LNCaP clone FGC (cell line): ENCODE measurements around the gene GPR135.

Source experiments
- DNase-seq: peaks from one replicate; pipeline ENCODE4 v3.0.0-alpha.2; 2011; ENCODE audit warnings: low read depth
- H3K4me3 ChIP-seq: 2 replicates; pipeline ENCODE4 v1.5.1; 2011; ENCODE audit warnings: mild to moderate bottlenecking, low read depth, low read length, control low read depth
- TF ChIP-seq, protein P1 (sequence below): IDR thresholded peaks from 2 replicates; pipeline ENCODE4 v1.5.1; 2012; ENCODE audit warnings: mild to moderate bottlenecking; ENCODE audit not compliant: control insufficient read depth, insufficient read depth; ENCODE audit errors: extremely low read depth

Gene GPR135

DNA sequence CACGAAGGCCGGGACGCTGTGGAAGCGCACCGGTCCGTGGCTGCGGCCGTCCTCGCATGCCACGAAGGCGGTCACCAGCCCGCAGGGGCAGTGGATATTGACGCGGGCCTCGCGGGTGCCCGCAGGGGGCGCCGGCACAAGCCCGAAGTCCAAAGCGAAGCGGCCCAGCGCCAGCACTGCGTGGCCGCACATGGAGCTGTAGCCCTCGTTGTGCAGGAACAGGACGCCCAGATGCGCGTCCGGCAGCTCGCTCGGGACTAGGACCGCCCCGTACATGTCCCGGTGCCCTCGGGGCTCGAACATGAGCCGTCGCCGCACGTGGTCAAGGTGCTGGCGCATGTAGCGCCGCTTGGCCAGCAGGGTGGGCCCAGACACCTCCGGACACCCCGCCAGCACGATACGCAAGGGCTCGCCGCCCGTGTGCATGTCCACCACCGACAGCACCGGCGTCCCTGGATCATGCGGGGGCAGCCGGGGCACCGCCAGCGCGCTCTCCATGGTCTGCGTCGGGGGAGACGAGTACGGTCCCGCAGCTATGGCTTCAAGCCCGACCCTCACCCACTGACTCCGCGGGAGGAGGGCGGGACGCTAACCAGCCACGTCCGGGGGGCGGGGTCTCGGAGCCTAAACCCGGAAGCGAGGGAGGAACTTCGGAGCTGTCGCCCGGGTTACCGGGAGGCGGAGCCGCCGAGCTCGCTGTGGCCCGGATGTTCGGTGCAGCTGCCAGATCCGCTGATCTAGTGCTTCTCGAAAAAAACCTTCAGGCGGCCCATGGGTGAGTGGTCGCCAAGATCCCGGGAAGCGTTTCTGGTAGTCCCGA, 18.8 kb upstream of the GPR135 start, which contains the start of the genes JKAMP and L3HYPDH:
Gene JKAMP, plus strand, starts transcription at position 699 of the 820 bp plus-strand sequence. Its CDS starts 73 bp downstream, at position 772.
Gene L3HYPDH, minus strand, starts transcription at position 590 of the 820 bp plus-strand sequence. Its CDS starts 92 bp downstream, at position 498.
- TF ChIP-seq, protein P1, sequence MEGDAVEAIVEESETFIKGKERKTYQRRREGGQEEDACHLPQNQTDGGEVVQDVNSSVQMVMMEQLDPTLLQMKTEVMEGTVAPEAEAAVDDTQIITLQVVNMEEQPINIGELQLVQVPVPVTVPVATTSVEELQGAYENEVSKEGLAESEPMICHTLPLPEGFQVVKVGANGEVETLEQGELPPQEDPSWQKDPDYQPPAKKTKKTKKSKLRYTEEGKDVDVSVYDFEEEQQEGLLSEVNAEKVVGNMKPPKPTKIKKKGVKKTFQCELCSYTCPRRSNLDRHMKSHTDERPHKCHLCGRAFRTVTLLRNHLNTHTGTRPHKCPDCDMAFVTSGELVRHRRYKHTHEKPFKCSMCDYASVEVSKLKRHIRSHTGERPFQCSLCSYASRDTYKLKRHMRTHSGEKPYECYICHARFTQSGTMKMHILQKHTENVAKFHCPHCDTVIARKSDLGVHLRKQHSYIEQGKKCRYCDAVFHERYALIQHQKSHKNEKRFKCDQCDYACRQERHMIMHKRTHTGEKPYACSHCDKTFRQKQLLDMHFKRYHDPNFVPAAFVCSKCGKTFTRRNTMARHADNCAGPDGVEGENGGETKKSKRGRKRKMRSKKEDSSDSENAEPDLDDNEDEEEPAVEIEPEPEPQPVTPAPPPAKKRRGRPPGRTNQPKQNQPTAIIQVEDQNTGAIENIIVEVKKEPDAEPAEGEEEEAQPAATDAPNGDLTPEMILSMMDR = peak; percentile 73
- DNase-seq = peak; percentile 82
- peak within 1 kb of the TSS; percentile 83 for H3K4me3 ChIP-seq

DNA sequence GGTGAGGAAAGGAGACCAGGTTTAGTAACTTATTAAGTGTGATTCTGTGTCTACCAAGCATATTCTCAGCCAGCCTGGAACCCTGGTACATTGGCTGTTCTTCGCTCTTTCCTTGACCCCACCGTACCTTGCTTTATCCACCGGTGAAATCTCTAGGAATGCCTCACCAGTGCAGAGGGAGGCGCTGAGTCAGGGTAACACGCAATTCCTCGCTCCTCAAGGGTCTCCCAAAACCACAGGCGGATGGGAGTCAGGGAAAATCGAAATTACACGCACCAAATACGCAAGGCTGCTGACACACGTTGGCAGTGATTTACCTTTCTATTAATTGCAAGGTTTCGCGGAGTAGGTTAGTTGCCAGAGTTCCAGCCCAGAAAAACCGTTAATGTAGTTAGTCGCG, 18.2 kb upstream of the GPR135 start:
- TF ChIP-seq, protein P1 = no peak
- peak overlapping the region; percentile 83 for H3K4me3 ChIP-seq
- DNase-seq = no peak

DNA sequence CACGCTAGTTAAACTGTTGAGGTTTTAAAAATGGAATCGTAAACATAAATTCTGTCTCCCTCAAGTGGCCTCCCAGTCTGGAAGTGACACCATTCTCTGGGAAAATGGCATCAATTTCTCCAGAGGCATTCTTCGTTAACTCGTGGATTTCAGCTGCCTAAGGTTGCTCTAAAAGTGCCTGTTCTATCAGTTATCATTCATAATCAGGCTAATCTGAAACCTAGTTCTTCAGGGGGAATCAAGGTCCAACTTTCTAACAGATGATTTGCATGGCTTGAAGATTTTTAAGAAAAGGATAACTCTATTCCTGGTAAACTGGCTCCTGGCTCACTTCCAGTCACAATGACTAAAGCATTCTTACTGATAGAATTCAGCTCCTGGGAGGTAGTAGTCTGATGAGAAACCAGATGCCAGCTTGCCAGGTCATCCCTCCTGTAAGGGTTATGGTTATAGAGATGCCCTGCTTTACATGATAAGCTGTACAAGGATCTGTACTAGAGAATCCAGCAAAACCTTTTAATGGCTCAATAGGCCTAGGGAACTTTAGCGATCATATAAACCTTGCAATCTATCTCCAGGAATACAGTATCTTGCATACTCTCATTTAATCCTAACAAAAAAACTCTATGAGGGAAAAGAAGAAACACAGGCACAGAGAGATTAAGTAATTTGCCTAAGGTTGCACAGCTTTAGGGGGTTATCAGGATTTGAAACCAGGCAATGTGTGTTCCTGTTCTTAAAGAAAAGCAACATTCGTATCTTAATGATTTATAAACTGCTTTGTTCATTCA, 17.6 kb upstream of the GPR135 start:
- peak overlapping the region; percentile 83 for H3K4me3 ChIP-seq
- no peak for DNase-seq
- TF ChIP-seq, protein P1 = no peak

DNA sequence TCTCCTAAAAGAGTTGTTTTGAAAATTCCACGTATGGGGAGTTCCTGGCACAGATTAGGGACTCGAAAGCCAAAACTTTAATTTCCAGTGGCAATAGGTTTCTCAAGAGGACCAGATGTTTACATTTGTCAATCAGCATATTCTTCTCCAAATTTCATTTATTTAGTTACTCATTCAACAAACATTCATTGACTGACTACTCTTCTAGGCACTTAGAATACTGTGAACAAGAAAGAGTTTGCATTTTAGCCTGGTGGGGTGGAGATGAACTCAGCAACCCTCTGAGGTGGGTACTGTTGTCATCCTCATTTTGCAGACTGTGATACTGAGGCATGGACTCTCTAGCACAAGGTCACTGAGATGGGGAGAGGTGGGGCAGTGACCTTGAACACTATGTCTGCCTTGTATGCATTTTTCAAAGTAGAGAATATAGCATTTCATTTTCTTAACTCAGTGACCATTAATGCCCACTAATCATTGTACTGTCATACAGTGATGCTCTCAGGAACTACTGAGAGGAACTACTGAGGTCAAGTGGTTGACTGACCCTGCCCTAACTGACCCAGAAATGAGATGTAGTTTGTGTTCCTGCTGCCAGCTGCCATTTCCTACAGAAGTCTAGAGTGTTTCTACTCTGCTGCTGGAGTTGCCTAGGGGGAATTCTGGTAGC, 16.8 kb upstream of the GPR135 start:
- TF ChIP-seq, protein P1 = no peak
- H3K4me3 ChIP-seq = peak overlapping the region; percentile 83; the same call in 1 of the 2 replicates
- DNase-seq = no peak

DNA sequence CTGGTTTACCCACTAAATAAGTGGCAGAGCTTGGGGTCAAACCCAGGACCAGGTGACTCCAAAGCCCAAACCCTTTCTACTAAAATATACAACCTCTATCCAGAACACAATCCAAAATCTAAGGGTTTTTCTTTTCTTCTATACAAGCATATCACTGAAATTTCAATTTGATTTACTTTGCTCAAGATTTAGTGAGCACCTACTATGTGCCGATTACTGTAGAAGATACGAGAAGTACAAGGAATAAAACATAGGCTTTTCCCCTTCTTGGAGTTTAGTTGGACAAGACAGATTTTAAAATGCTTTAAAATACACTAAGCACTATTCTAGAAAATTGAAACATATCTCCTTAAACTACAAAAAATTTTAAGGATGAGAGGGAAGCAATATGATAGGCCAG, 16.2 kb upstream of the GPR135 start:
- no peak for DNase-seq
- no peak overlapping the region for H3K4me3 ChIP-seq
- TF ChIP-seq, protein P1 = no peak

DNA sequence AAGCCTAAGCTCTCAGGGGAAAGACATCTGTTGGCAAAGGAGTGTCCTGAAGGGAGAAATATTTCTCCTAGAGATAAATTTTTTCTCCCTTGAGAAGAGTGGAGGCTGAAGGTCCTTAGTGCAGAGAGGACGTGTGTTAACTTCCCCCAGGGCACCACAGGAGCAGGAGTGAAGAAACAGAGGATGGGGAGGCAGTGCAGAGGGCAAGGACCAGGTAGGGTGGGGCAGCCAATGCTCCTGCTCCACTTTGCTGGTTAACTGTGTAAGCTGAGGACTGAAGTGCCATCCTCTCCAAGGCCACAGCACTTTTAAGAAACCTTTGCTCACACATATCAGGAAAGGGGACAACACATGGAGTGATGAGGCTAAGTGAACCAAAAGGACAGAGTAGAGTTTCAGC, 15.0 kb upstream of the GPR135 start:
- TF ChIP-seq, protein P1 = no peak
- DNase-seq = no peak
- no peak overlapping the region for H3K4me3 ChIP-seq
